GM12878 (cell line): ENCODE results near the gene PHF21B.

ENCODE experiments used
- CHD2 ChIP-seq: IDR thresholded peaks from 2 replicates; pipeline ENCODE4 v1.6.1; 2011; ENCODE audit warnings: low read depth, low read length, improper control_type of control experiment, borderline replicate concordance
- EED ChIP-seq: sonication (generic); IDR thresholded peaks from 2 replicates; pipeline ENCODE4 v1.6.1; 2016; ENCODE audit warnings: antibody characterized with exemption, low read depth
- POLR2A ChIP-seq: IDR thresholded peaks from 2 replicates; pipeline ENCODE4 v1.6.1; 2011; ENCODE audit warnings: low read depth, mild to moderate bottlenecking, low read length
- POLR2AphosphoS5 ChIP-seq: IDR thresholded peaks from 2 replicates; pipeline ENCODE4 v1.6.1; 2011; ENCODE audit warnings: mild to moderate bottlenecking, low read length, inconsistent platforms
- RAD21 ChIP-seq: IDR thresholded peaks from 2 replicates; pipeline ENCODE4 v1.6.1; 2011; ENCODE audit warnings: mild to moderate bottlenecking, low read depth, low read length, moderate library complexity; ENCODE audit not compliant: insufficient read depth
- SIX5 ChIP-seq: IDR thresholded peaks from 2 replicates; pipeline ENCODE4 v1.6.1; 2011; ENCODE audit warnings: mild to moderate bottlenecking, low read depth, low read length, moderate library complexity; ENCODE audit not compliant: severe bottlenecking
- TAF1 ChIP-seq: IDR thresholded peaks from 2 replicates; pipeline ENCODE4 v1.6.1; 2011; ENCODE audit warnings: mild to moderate bottlenecking, low read depth, low read length, borderline replicate concordance
- TF ChIP-seq, protein P1 (sequence below): IDR thresholded peaks from 2 replicates; pipeline ENCODE4 v1.6.1; 2011; ENCODE audit warnings: low read depth, low read length, improper control_type of control experiment, borderline replicate concordance
- TF ChIP-seq, protein P2 (sequence below): fragments of 450-650 bp; formaldehyde crosslinking; IDR thresholded peaks from 2 replicates; pipeline ENCODE4 v1.5.0; 2022; ENCODE audit warnings: mild to moderate bottlenecking, missing genetic modification characterization
- TF ChIP-seq, protein P3 (sequence below): IDR thresholded peaks from 2 replicates; pipeline ENCODE4 v1.6.1; 2011; ENCODE audit warnings: borderline replicate concordance, low read depth, mild to moderate bottlenecking, moderate library complexity, mixed read lengths, low read length; ENCODE audit not compliant: insufficient read depth; ENCODE audit errors: extremely low read length
- TF ChIP-seq, protein P4 (sequence below), 3 experiments: IDR thresholded peaks in 2 of 3; conservative IDR thresholded peaks in 1 of 3; 2 replicates each; pipeline ENCODE4 v1.5.1; 2011; ENCODE audit warnings: low read depth in 3 of 3, low read length in 3 of 3, mild to moderate bottlenecking in 3 of 3, control low read depth in 2 of 3, moderate library complexity in 2 of 3, inconsistent platforms in 1 of 3, mixed read lengths in 1 of 3; ENCODE audit not compliant: control insufficient read depth in 2 of 3, insufficient read depth in 1 of 3; ENCODE audit errors: extremely low read depth in 1 of 3
- TF ChIP-seq, protein P5 (sequence below): IDR thresholded peaks from 2 replicates; pipeline ENCODE4 v1.6.1; 2012; ENCODE audit warnings: low read length, inconsistent platforms
- TF ChIP-seq, protein P6 (sequence below): IDR thresholded peaks from 2 replicates; pipeline ENCODE4 v1.6.1; 2012; ENCODE audit warnings: low read depth, low read length, improper control_type of control experiment

DNA sequence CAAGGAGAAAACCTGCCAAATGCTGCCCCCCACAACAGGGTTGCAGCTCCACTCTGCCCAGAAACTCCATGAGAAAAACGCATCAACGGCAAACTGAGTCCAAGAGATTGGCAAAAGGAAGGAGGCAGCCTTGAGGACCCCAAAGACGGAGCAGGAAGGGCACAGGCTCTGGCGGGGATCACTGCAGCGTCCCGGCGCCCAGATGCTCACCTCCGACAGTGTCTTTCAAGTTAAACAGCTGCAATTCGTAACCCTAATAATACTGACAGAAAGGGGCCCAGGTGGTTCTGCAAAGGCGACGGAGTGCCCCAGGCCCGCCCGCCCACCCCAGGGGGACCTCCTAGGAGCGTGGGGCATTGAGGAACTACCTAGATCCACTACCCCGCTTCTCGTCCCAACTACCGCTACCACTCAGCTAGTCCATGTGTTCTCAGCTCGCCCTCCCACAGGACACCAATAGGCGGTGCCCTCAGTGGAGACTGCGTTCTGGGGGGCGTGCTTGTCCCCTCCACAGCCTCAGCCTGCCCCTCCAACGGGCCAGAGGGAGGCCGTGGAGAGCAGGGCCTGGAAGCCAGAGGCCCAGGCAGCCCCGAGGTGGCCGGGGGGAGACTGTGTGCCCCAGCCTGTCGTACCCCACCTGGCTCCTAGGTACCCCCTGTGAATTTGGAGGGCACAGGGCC is 127.4 kb downstream of the PHF21B start:
- TF ChIP-seq, protein P1, sequence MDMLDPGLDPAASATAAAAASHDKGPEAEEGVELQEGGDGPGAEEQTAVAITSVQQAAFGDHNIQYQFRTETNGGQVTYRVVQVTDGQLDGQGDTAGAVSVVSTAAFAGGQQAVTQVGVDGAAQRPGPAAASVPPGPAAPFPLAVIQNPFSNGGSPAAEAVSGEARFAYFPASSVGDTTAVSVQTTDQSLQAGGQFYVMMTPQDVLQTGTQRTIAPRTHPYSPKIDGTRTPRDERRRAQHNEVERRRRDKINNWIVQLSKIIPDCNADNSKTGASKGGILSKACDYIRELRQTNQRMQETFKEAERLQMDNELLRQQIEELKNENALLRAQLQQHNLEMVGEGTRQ: no peak
- TF ChIP-seq POLR2A: no peak
- TF ChIP-seq, protein P2, sequence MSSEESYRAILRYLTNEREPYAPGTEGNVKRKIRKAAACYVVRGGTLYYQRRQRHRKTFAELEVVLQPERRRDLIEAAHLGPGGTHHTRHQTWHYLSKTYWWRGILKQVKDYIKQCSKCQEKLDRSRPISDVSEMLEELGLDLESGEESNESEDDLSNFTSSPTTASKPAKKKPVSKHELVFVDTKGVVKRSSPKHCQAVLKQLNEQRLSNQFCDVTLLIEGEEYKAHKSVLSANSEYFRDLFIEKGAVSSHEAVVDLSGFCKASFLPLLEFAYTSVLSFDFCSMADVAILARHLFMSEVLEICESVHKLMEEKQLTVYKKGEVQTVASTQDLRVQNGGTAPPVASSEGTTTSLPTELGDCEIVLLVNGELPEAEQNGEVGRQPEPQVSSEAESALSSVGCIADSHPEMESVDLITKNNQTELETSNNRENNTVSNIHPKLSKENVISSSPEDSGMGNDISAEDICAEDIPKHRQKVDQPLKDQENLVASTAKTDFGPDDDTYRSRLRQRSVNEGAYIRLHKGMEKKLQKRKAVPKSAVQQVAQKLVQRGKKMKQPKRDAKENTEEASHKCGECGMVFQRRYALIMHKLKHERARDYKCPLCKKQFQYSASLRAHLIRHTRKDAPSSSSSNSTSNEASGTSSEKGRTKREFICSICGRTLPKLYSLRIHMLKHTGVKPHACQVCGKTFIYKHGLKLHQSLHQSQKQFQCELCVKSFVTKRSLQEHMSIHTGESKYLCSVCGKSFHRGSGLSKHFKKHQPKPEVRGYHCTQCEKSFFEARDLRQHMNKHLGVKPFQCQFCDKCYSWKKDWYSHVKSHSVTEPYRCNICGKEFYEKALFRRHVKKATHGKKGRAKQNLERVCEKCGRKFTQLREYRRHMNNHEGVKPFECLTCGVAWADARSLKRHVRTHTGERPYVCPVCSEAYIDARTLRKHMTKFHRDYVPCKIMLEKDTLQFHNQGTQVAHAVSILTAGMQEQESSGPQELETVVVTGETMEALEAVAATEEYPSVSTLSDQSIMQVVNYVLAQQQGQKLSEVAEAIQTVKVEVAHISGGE (CRISPR knock-in tag): no peak
- no peak for TF ChIP-seq TAF1
- TF ChIP-seq, protein P3, sequence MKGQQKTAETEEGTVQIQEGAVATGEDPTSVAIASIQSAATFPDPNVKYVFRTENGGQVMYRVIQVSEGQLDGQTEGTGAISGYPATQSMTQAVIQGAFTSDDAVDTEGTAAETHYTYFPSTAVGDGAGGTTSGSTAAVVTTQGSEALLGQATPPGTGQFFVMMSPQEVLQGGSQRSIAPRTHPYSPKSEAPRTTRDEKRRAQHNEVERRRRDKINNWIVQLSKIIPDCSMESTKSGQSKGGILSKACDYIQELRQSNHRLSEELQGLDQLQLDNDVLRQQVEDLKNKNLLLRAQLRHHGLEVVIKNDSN: no peak
- no peak for TF ChIP-seq CHD2
- no peak for TF ChIP-seq EED
- TF ChIP-seq, protein P4, sequence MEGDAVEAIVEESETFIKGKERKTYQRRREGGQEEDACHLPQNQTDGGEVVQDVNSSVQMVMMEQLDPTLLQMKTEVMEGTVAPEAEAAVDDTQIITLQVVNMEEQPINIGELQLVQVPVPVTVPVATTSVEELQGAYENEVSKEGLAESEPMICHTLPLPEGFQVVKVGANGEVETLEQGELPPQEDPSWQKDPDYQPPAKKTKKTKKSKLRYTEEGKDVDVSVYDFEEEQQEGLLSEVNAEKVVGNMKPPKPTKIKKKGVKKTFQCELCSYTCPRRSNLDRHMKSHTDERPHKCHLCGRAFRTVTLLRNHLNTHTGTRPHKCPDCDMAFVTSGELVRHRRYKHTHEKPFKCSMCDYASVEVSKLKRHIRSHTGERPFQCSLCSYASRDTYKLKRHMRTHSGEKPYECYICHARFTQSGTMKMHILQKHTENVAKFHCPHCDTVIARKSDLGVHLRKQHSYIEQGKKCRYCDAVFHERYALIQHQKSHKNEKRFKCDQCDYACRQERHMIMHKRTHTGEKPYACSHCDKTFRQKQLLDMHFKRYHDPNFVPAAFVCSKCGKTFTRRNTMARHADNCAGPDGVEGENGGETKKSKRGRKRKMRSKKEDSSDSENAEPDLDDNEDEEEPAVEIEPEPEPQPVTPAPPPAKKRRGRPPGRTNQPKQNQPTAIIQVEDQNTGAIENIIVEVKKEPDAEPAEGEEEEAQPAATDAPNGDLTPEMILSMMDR (IDR thresholded peaks at IDR 0.05 in 2 of 3, conservative IDR thresholded peaks at IDR 0.05 in 1 of 3; ENCODE audit: control insufficient read depth in 2 of 3, extremely low read depth in 1 of 3, insufficient read depth in 1 of 3, low read depth in 3 of 3, low read length in 3 of 3): no peak
- TF ChIP-seq POLR2AphosphoS5: no peak
- TF ChIP-seq, protein P5, sequence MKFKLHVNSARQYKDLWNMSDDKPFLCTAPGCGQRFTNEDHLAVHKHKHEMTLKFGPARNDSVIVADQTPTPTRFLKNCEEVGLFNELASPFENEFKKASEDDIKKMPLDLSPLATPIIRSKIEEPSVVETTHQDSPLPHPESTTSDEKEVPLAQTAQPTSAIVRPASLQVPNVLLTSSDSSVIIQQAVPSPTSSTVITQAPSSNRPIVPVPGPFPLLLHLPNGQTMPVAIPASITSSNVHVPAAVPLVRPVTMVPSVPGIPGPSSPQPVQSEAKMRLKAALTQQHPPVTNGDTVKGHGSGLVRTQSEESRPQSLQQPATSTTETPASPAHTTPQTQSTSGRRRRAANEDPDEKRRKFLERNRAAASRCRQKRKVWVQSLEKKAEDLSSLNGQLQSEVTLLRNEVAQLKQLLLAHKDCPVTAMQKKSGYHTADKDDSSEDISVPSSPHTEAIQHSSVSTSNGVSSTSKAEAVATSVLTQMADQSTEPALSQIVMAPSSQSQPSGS: no peak
- no peak for TF ChIP-seq RAD21
- no peak for TF ChIP-seq SIX5
- TF ChIP-seq, protein P6, sequence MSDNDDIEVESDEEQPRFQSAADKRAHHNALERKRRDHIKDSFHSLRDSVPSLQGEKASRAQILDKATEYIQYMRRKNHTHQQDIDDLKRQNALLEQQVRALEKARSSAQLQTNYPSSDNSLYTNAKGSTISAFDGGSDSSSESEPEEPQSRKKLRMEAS: no peak
